LoVo (cell line): Measurements from ENCODE around the gene DUSP22.

ENCODE experiments used
- DNase-seq: peaks from one replicate; pipeline ENCODE4 v3.0.0-alpha.2; 2016; ENCODE audit warnings: low spot score

The DUSP22 gene

DNA sequence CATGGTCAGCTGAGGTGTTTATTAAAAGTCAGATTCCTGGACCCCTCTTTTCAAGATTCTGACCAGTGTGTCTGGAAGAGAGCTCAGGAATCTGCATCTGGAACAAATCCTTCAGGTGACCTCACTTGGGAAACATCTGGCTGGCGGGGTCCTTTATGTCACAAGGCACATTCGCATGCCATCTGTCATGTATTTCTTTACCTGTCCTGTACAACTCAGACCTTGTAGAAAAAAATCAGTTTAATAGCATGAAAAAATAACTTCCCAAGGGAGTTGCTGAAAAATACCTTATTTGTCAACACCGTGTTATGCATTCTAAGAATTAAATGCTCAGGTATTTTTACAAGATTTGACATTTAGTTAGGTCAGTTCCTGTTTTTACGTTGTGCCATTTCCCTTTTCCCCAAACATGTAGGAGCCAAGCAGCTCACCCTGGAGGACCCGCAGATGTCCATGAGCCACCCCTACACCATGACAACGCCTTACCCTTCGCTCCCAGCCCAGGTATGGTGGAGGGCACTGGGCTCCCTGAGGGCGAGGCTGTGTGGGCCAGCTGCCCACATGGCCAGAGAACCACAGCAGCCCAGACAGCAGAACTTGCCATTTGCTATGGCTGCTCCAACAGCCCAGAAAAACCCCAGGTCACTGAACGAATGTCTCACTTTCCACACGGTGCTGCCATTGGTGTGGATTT, 103.3 kb downstream of the DUSP22 start:
- no peak for DNase-seq

DNA sequence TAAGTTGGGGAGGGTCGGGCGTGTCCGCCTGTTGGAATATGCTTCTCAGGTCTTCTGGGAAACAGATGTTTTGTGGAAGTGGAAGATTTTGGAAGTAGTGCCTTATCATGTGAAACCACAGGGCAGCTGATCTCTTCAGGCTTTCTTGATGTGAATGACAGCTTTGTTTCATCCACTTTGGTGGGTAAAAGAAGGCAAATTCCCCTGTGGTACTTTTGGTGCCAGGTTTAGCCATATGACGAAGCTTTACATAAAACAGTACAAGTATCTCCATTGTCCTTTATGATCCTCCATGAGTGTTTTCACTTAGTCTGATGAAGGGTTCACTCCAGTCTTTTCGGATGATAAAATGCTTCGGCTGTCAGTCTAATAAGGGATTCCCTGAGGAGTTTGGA, 103.8 kb downstream of the DUSP22 start:
- DNase-seq = no peak

DNA sequence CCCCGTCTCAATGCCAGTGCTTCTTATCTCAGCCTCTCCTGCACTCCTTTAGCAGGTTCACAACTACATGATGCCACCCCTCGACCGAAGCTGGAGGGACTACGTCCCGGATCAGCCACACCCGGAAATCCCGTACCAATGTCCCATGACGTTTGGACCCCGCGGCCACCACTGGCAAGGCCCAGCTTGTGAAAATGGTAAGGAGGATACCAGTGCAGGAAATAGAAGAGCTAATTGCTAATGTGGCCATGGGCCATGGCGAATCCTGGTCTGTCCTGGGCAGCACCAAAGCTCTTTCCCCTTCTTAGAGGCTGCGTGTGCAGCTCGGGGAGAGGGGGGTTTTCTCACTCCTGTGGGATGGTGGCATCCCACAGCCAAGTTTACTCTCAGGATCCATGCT, 104.8 kb downstream of the DUSP22 start:
- no peak for DNase-seq

DNA sequence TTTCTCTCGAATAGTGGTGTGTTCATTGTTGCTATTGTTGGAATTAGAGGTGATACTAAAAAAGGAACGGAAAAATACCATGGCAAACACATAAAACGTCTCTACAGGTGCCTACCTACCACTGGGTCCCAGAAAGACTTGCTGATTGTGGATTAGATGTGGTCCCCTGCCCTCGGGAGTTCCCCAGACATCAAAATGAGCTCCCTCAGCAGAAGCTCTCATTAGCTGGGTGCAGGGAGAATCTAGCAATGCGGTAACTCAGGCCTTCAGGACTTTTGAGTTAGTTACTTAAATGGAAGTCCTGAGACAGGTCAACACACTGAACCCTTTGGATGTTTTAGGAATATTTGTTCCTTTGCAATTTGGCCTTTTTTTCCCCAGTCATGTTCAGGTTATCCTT, 105.3 kb downstream of the DUSP22 start:
- no peak for DNase-seq

DNA sequence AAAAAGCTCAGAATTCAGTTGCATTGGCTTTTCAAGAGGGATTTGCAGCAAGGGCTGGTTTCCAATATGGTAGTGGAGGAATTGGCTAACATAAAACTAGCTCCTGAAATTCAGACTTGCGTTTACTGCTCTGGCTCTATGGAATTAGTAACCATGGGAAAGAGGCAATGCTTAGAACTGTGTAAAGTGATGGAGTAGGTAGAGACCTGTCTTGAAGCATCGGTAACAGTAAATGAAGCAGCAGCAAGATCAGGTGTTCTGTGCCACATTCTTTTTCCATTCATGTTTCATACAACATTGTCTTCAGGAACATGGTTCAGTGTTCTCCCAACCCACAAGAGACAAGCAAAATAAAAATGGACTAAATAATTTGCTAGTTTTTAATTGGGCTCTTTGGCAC, 105.8 kb downstream of the DUSP22 start:
- DNase-seq = no peak

DNA sequence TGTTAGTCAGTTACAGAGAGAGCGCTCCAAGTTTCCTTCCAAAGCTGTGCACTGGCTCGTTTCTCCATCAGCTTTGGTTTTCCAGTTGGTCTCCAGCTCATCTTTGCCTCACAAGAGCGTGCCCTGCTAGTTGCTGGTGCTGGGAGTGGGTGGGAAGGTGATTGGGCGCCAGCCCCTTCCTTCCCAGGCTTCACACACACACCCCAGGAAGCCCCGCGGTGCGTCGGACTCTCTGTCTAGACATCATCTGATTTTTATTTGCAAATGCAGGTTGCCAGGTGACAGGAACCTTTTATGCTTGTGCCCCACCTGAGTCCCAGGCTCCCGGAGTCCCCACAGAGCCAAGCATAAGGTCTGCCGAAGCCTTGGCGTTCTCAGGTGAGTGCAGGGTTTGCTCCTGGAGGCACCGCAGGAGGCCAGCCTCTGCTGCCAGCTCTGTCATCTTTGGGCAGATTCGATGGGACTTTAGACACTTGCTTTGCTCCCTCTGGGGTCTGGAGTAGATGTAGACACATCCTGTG, 106.3 kb downstream of the DUSP22 start:
- DNase-seq = no peak

DNA sequence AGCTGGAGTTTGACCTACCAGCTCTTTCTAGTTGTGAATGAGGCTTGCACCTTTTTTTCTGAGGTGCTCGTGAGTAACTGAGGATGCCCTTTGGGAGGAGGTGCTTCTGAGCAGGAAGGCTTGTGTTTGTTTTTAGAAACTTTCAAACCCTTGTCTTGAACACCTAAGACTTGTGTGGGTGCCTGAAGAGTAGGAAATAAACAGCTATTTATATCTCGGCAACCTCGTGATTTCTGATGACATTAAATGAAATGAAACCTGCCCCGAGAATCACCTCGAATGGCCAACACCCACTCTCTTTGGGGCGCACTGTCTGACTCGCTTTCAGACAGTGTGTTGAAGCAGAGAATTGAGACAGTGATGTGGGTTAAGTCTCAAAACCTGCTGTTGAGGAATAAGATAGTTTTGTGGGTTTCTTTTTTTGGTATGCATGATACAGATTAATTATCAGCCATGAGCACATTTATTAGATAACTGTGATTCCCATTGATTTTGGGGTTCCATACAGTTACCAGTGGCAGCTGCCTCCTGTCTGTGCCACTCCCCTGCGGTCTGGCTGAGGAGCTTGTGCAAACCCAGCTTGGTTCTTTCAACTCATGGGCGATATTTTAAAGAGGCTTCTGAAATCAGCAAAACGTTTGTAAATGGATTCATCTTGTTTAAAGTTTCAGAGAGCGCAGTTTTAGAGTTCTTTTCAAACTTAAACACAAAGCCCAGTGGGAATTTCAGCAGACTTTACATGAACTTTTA, 107.7 kb downstream of the DUSP22 start:
- no peak for DNase-seq

DNA sequence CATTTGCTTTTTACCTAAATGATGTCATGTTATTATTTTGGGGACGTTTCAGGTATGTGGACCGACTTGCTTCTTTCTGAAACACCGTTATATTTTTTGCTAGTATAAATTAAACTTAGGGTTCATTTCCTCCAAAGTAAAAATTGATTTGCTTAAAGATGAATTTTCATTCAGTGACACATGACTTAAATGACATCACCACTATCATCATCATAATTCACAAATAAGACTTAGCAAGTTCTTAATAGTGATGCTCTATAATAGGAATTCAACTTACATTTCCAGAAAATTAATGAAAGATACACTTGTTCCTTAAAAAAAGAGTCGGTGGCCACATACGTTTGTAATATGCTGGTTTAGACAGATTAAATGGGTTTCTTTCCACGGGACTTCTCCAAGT, 108.5 kb downstream of the DUSP22 start:
- no peak for DNase-seq
